ENCODE data around the gene MRPL28. TPM values are rescaled to one million over a fixed set of nuclear protein-coding genes. Genes with fewer than 3 reads are reported as not detected.
A peak's percentile ranks its signal among the peaks of the same experiment; 100 is the strongest.

Gene MRPL28
- total RNA-seq, 3 donors from 2014 or later = 67.0 to 78.7 (median 69.0) TPM

- intact Hi-C loops (cut with DNase I; ENCODE audit: low total_unique reads) = loop anchor here (2.0 to 10.0 kb wide), 2 partner anchors 71 to 119 kb away; partner anchors contain the start of genes FAM234A and RAB11FIP3
- Histone ChIP-seq H3K27me3 (no peaks in the 10 kb centered on the region), H3K4me3 (peak overlapping the region; percentile 70 to 96 (median 77)), H3K4me1 (peaks cover 0 to 5% of the 10 kb centered on the region in 2 donors), H3K27ac (peak overlapping the region; percentile 41 to 79), H3K36me3 (no peaks in the 10 kb centered on the region), H3K9me3 (no peaks in the 10 kb centered on the region)
- DNase-seq (ENCODE audit: low spot score in 2 of 2) = peak in 1 of 2 donors; percentile 35
- TF ChIP-seq POLR2A (IDR thresholded peaks at IDR 0.05) (no peak), POLR2AphosphoS5 (IDR thresholded peaks at IDR 0.05) (no peak)
- TF ChIP-seq, protein P1, sequence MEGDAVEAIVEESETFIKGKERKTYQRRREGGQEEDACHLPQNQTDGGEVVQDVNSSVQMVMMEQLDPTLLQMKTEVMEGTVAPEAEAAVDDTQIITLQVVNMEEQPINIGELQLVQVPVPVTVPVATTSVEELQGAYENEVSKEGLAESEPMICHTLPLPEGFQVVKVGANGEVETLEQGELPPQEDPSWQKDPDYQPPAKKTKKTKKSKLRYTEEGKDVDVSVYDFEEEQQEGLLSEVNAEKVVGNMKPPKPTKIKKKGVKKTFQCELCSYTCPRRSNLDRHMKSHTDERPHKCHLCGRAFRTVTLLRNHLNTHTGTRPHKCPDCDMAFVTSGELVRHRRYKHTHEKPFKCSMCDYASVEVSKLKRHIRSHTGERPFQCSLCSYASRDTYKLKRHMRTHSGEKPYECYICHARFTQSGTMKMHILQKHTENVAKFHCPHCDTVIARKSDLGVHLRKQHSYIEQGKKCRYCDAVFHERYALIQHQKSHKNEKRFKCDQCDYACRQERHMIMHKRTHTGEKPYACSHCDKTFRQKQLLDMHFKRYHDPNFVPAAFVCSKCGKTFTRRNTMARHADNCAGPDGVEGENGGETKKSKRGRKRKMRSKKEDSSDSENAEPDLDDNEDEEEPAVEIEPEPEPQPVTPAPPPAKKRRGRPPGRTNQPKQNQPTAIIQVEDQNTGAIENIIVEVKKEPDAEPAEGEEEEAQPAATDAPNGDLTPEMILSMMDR (IDR thresholded peaks at IDR 0.05) = no peak
Observed at GRCh38 chr16:353404-354290, 16.7 kb downstream of the MRPL28 start.

- Histone ChIP-seq H3K27me3 (no peaks in the 10 kb centered on the region), H3K4me3 (peak within 1 kb of the TSS; percentile 70 to 96 (median 77)), H3K27ac (peak within 1 kb of the TSS; percentile 42 to 79), H3K4me1 (peaks cover 0 to 5% of the 10 kb centered on the region in 2 donors), H3K9me3 (no peaks in the 10 kb centered on the region), H3K36me3 (no peaks in the 10 kb centered on the region)
- DNase-seq (ENCODE audit: low spot score in 2 of 2) = peak; percentile 100
- TF ChIP-seq POLR2A (IDR thresholded peaks at IDR 0.05) = no peak
- TF ChIP-seq, protein P1 (IDR thresholded peaks at IDR 0.05) = peak in 1 of 3 donors; percentile 40
- intact Hi-C loops (cut with DNase I; ENCODE audit: low total_unique reads) = loop anchor here (2.0 to 10.0 kb wide), 2 partner anchors 72 to 118 kb away; partner anchors contain the start of genes FAM234A and RAB11FIP3
Observed at GRCh38 chr16:352547-353403, 17.6 kb downstream of the MRPL28 start, which contains the start of gene AXIN1. AXIN1 (minus strand) TSS chr16:352723; CDS start chr16:347025, 5,698 bp downstream.

GRCh38 chr16:351804-352520, 18.4 kb downstream of the MRPL28 start:
- DNase-seq (ENCODE audit: low spot score in 2 of 2) = no peak
- TF ChIP-seq, protein P1 (IDR thresholded peaks at IDR 0.05) = no peak
- TF ChIP-seq POLR2A (IDR thresholded peaks at IDR 0.05) (no peak), POLR2AphosphoS5 (IDR thresholded peaks at IDR 0.05) (no peak)
- intact Hi-C loops (cut with DNase I; ENCODE audit: low total_unique reads) = loop anchor here (2.0 to 10.0 kb wide), 2 partner anchors 73 to 117 kb away; partner anchors contain the start of genes FAM234A and RAB11FIP3
- Histone ChIP-seq H3K4me1 (peaks cover 0 to 5% of the 10 kb centered on the region in 2 donors), H3K27ac (peak overlapping the region; percentile 42 to 79), H3K36me3 (no peaks in the 10 kb centered on the region), H3K27me3 (no peaks in the 10 kb centered on the region), H3K9me3 (no peaks in the 10 kb centered on the region), H3K4me3 (peak overlapping the region; percentile 70 to 96 (median 77))

DNA sequence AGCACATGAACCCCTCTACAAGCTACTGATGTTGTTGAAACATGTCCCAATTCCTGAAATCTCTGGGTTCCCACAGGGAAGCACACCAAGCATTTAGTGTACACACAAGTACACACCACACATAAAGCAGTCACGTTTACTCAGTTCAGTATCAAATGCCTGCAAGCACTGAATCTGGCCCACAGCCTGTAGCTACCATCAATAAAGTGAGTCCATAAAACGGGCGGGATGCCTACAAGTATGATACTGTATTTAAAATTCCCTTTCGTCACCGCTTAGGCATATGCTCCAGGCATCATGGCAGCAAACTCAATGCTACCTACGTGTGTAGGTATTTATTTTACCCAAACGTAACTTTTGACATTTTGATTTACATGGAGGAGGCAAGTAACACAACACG, 20.1 kb downstream of the MRPL28 start:
- intact Hi-C loops (cut with DNase I; ENCODE audit: low total_unique reads) = loop anchor here (10.0 kb wide), 1 partner anchor 115 kb away; the partner anchor contains the start of gene FAM234A

More for the DNA sequence above, 20.1 kb downstream of the MRPL28 start:
- no peak for TF ChIP-seq POLR2AphosphoS5 (IDR thresholded peaks at IDR 0.05)
- TF ChIP-seq POLR2A (IDR thresholded peaks at IDR 0.05) = no peak
- TF ChIP-seq, protein P1 (IDR thresholded peaks at IDR 0.05) = no peak
- no peak for DNase-seq (ENCODE audit: low spot score in 2 of 2)
- Histone ChIP-seq H3K27ac (no peak overlapping the region), H3K27me3 (no peaks in the 10 kb centered on the region), H3K4me1 (peaks cover 0 to 5% of the 10 kb centered on the region in 2 donors), H3K4me3 (no peak overlapping the region), H3K9me3 (no peaks in the 10 kb centered on the region), H3K36me3 (no peaks in the 10 kb centered on the region)
